ENCODE measurements around the gene PLCG2.

PLCG2 gene

DNA sequence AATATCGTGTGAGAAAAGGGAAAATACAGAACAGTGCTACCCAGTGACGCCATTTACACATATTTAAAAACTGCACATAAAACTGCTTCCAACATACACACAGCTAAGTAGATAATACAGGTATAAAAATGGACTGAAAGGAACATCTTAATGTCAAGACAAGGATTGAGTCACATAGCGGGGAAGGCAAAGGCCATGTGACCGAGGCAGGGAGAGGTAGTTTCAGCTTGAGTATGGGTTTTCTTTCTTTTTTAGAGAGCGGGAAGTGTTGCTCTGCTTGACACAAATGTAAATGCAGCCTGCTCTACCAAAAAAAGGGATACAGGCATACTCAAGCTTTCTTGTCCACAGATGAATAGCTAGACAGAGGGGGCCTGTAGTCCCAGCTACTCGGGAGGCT, 185.7 kb downstream of the PLCG2 start:
- TF ChIP-seq FOXP2 (optimal IDR thresholded peaks at IDR 0.05; ENCODE audit: borderline replicate concordance, extremely low read depth, extremely low read length, insufficient read depth) = no peak
- no peak for TF ChIP-seq TAF1 (IDR thresholded peaks at IDR 0.05; ENCODE audit: borderline replicate concordance, insufficient read depth, low read length)
- no peak for TF ChIP-seq SIN3A (IDR thresholded peaks at IDR 0.05; ENCODE audit: borderline replicate concordance, insufficient read depth, low read length)
- TF ChIP-seq, protein P1, sequence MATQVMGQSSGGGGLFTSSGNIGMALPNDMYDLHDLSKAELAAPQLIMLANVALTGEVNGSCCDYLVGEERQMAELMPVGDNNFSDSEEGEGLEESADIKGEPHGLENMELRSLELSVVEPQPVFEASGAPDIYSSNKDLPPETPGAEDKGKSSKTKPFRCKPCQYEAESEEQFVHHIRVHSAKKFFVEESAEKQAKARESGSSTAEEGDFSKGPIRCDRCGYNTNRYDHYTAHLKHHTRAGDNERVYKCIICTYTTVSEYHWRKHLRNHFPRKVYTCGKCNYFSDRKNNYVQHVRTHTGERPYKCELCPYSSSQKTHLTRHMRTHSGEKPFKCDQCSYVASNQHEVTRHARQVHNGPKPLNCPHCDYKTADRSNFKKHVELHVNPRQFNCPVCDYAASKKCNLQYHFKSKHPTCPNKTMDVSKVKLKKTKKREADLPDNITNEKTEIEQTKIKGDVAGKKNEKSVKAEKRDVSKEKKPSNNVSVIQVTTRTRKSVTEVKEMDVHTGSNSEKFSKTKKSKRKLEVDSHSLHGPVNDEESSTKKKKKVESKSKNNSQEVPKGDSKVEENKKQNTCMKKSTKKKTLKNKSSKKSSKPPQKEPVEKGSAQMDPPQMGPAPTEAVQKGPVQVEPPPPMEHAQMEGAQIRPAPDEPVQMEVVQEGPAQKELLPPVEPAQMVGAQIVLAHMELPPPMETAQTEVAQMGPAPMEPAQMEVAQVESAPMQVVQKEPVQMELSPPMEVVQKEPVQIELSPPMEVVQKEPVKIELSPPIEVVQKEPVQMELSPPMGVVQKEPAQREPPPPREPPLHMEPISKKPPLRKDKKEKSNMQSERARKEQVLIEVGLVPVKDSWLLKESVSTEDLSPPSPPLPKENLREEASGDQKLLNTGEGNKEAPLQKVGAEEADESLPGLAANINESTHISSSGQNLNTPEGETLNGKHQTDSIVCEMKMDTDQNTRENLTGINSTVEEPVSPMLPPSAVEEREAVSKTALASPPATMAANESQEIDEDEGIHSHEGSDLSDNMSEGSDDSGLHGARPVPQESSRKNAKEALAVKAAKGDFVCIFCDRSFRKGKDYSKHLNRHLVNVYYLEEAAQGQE (IDR thresholded peaks at IDR 0.05; ENCODE audit: insufficient read depth in 1 of 2, low read depth in 2 of 2, low read length in 2 of 2) = no peak
- no peak for TF ChIP-seq POLR2AphosphoS5 (IDR thresholded peaks at IDR 0.05; ENCODE audit: low read depth, low read length)

DNA sequence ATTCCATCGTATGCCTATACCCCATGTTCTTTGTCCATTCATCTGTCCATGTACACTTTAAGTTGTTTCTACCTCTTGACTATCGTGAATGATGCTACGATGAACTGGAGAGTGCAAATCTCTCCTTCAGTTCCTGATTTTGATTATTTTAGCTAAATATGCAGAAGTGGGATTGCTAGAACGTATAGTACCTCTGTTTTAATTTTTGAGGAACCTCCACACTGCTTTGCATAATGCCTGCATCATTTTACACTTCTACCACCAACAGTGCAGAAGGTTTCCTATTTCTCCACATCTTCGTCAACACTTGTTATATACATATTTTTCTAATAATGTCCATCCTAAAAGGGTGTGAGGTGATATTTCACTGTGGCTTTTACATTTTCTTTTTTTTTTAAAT, 188.3 kb downstream of the PLCG2 start:
- no peak for TF ChIP-seq FOXP2 (optimal IDR thresholded peaks at IDR 0.05; ENCODE audit: borderline replicate concordance, extremely low read depth, extremely low read length, insufficient read depth)
- no peak for TF ChIP-seq TAF1 (IDR thresholded peaks at IDR 0.05; ENCODE audit: borderline replicate concordance, insufficient read depth, low read length)
- no peak for TF ChIP-seq SIN3A (IDR thresholded peaks at IDR 0.05; ENCODE audit: borderline replicate concordance, insufficient read depth, low read length)
- TF ChIP-seq, protein P1 (IDR thresholded peaks at IDR 0.05; ENCODE audit: insufficient read depth in 1 of 2, low read depth in 2 of 2, low read length in 2 of 2) = no peak
- no peak for TF ChIP-seq POLR2AphosphoS5 (IDR thresholded peaks at IDR 0.05; ENCODE audit: low read depth, low read length)

DNA sequence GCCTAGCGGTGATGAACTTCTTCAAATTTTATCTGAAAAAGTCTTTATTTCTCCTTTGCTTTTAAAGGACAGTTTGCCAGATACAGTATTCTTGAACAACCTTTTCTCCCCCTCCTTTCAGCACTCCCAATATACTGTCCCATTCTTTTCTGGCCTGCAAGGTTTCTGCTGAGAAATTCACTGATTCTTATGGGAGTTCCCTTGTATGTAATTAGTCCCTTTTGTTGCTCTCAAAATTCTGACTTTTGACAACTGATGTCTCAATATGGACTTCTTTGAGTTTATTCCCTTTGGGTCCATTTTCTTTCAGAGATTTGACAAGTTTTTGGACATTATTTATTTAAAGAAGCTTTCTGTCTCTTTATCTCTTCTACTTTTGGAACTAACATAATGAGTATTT, 192.8 kb downstream of the PLCG2 start:
- TF ChIP-seq, protein P1 (IDR thresholded peaks at IDR 0.05; ENCODE audit: insufficient read depth in 1 of 2, low read depth in 2 of 2, low read length in 2 of 2) = no peak
- TF ChIP-seq SIN3A (IDR thresholded peaks at IDR 0.05; ENCODE audit: borderline replicate concordance, insufficient read depth, low read length) = no peak
- TF ChIP-seq TAF1 (IDR thresholded peaks at IDR 0.05; ENCODE audit: borderline replicate concordance, insufficient read depth, low read length) = no peak
- no peak for TF ChIP-seq FOXP2 (optimal IDR thresholded peaks at IDR 0.05; ENCODE audit: borderline replicate concordance, extremely low read depth, extremely low read length, insufficient read depth)
- no peak for TF ChIP-seq POLR2AphosphoS5 (IDR thresholded peaks at IDR 0.05; ENCODE audit: low read depth, low read length)

- no peak for TF ChIP-seq POLR2AphosphoS5 (IDR thresholded peaks at IDR 0.05; ENCODE audit: low read depth, low read length)
- TF ChIP-seq, protein P1 (IDR thresholded peaks at IDR 0.05; ENCODE audit: insufficient read depth in 1 of 2, low read depth in 2 of 2, low read length in 2 of 2) = no peak
- TF ChIP-seq TAF1 (IDR thresholded peaks at IDR 0.05; ENCODE audit: borderline replicate concordance, insufficient read depth, low read length) = no peak
- no peak for TF ChIP-seq SIN3A (IDR thresholded peaks at IDR 0.05; ENCODE audit: borderline replicate concordance, insufficient read depth, low read length)
- TF ChIP-seq FOXP2 (optimal IDR thresholded peaks at IDR 0.05; ENCODE audit: borderline replicate concordance, extremely low read depth, extremely low read length, insufficient read depth) = no peak
These were observed 194.6 kb downstream of the PLCG2 start for GRCh38 chr16:81973737-81974136.

GRCh38 chr16:81975637-81976036, 196.5 kb downstream of the PLCG2 start:
- no peak for TF ChIP-seq FOXP2 (optimal IDR thresholded peaks at IDR 0.05; ENCODE audit: borderline replicate concordance, extremely low read depth, extremely low read length, insufficient read depth)
- TF ChIP-seq, protein P1 (IDR thresholded peaks at IDR 0.05; ENCODE audit: insufficient read depth in 1 of 2, low read depth in 2 of 2, low read length in 2 of 2) = no peak

Measured in PFSK-1 (cell line).